NCI-H524 treated with DMSO at 0.1 percent for 48 hours (cell line): ENCODE measurements around the gene CACNA1E.

Experiments used
- DNase-seq: peaks from one replicate; lab custom pipeline; 2025; lab: John Stamatoyannopoulos, UW

The CACNA1E gene

GRCh38 chr1:181768930-181769280 lies 285.6 kb downstream of the CACNA1E start:
- DNase-seq: no peak

- no peak for DNase-seq
These were observed 286.5 kb downstream of the CACNA1E start for GRCh38 chr1:181769846-181770245.

GRCh38 chr1:181772714-181773113 lies 289.4 kb downstream of the CACNA1E start:
- DNase-seq: no peak

- no peak for DNase-seq
These were observed 292.7 kb downstream of the CACNA1E start for GRCh38 chr1:181776044-181776443.

GRCh38 chr1:181777286-181777685 lies 294.0 kb downstream of the CACNA1E start:
- no peak for DNase-seq

GRCh38 chr1:181777812-181778211 lies 294.5 kb downstream of the CACNA1E start:
- DNase-seq: no peak

- no peak for DNase-seq
These were observed 295.4 kb downstream of the CACNA1E start for GRCh38 chr1:181778640-181779260.

- DNase-seq: no peak
These were observed 296.0 kb downstream of the CACNA1E start for GRCh38 chr1:181779343-181779742.

- no peak for DNase-seq
These were observed 299.9 kb downstream of the CACNA1E start for GRCh38 chr1:181783208-181783607.

GRCh38 chr1:181784039-181784683 lies 300.8 kb downstream of the CACNA1E start:
- DNase-seq: no peak

- no peak for DNase-seq
These were observed 306.1 kb downstream of the CACNA1E start for GRCh38 chr1:181789395-181789794.

- DNase-seq: no peak
These were observed 308.4 kb downstream of the CACNA1E start for GRCh38 chr1:181791721-181792120.

GRCh38 chr1:181793831-181794230 lies 310.5 kb downstream of the CACNA1E start:
- DNase-seq: no peak

- DNase-seq: no peak
These were observed 311.0 kb downstream of the CACNA1E start for GRCh38 chr1:181794332-181794731.

- DNase-seq: no peak
These were observed 315.0 kb downstream of the CACNA1E start for GRCh38 chr1:181798191-181798926.

- DNase-seq: no peak
These were observed 318.3 kb downstream of the CACNA1E start for GRCh38 chr1:181801617-181802016.

GRCh38 chr1:181802466-181802865 lies 319.1 kb downstream of the CACNA1E start:
- DNase-seq: no peak

- no peak for DNase-seq
These were observed 320.1 kb downstream of the CACNA1E start for GRCh38 chr1:181803421-181803820.

- no peak for DNase-seq
These were observed 321.7 kb downstream of the CACNA1E start for GRCh38 chr1:181804989-181805388.

- no peak for DNase-seq
These were observed 323.4 kb downstream of the CACNA1E start for GRCh38 chr1:181806746-181807145.

- no peak for DNase-seq
These were observed 323.9 kb downstream of the CACNA1E start for GRCh38 chr1:181807251-181807650.

GRCh38 chr1:181809991-181810545 lies 326.8 kb downstream of the CACNA1E start:
- DNase-seq: no peak

GRCh38 chr1:181812208-181812607 lies 328.9 kb downstream of the CACNA1E start:
- DNase-seq: peak; percentile 8
